ENCODE data around the gene CALR3.

GRCh38 chr19:16520986-16521624 lies 25.1 kb upstream of the CALR3 start:
- TF ChIP-seq CTCF (IDR thresholded peaks at IDR 0.05 in 4 of 5, conservative IDR thresholded peaks at IDR 0.05 in 1 of 5) (no peak), POLR2A (IDR thresholded peaks at IDR 0.05) (no peak)

Measured in gastrocnemius medialis (tissue), 4 donors.